ENCODE measurements around the gene FGF6. TPM values are rescaled to one million over a fixed set of nuclear protein-coding genes. Genes with fewer than 3 reads are reported as not detected.

The FGF6 gene
- total and polyA plus RNA-seq, 10 of the 15 experiments (the other 5 are each of a cell fraction or from before 2014, with no cell fraction given): not detected

DNA sequence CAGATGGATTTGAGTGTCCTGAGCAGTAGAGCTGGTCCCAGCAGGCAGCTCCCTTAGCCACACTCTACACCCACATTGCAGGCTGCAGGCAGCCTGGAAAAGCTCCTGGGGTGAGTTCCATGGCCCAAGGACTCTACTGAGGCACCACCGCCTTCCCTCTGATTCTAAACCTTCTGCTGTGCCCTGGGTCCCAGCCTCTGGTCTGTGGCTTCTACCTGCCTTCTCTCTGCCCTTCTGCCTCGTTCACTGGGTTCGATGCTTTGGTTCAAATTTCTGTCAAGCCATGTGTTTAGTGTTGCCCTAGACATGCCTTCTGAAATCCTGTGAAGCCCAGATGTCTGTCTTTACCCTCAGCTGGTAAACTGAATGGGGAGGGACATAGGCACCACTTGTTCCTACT is 1.5 kb upstream of the FGF6 start:
- 23% methylated on average over 3 of the region's 3 CpGs for WGBS (ENCODE audit: insufficient coverage, insufficient replicate concordance, low lambda C conversion rate, missing lambda C conversion rate)
- H3K9ac ChIP-seq (ENCODE audit: control insufficient read depth, insufficient read depth, low read length): no peak overlapping the region
- ChIA-PET POLR2A (no interaction called here), RAD21 (ENCODE audit: unreplicated experiment) (no interaction called here), CTCF (interaction anchor here (1.3 kb wide), 1 partner anchor 51 kb away, joined by 3 read pairs; no protein-coding TSS in a partner anchor), SMC1A (ENCODE audit: uncharacterized antibody, unreplicated experiment) (no interaction called here)
- TF ChIP-seq SIN3A (IDR thresholded peaks at IDR 0.05; ENCODE audit: low read depth, low read length) (no peak), RBBP5 (conservative IDR thresholded peaks at IDR 0.05) (no peak), ZNF217 (IDR thresholded peaks at IDR 0.05) (no peak), CBX3 (IDR thresholded peaks at IDR 0.05; ENCODE audit: borderline replicate concordance, low read depth) (no peak), NFXL1 (IDR thresholded peaks at IDR 0.05; ENCODE audit: borderline replicate concordance) (no peak), NFYB (IDR thresholded peaks at IDR 0.05; ENCODE audit: insufficient read depth, low read depth, low read length) (no peak), TBL1XR1 (IDR thresholded peaks at IDR 0.05; ENCODE audit: low read depth, low read length) (no peak), ASH2L (IDR thresholded peaks at IDR 0.05; ENCODE audit: borderline replicate concordance, low read depth) (no peak), HDAC2 (IDR thresholded peaks at IDR 0.05) (no peak)
- TF ChIP-seq, protein P1, sequence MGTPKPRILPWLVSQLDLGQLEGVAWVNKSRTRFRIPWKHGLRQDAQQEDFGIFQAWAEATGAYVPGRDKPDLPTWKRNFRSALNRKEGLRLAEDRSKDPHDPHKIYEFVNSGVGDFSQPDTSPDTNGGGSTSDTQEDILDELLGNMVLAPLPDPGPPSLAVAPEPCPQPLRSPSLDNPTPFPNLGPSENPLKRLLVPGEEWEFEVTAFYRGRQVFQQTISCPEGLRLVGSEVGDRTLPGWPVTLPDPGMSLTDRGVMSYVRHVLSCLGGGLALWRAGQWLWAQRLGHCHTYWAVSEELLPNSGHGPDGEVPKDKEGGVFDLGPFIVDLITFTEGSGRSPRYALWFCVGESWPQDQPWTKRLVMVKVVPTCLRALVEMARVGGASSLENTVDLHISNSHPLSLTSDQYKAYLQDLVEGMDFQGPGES (IDR thresholded peaks at IDR 0.05): no peak
- TF ChIP-seq, protein P2, sequence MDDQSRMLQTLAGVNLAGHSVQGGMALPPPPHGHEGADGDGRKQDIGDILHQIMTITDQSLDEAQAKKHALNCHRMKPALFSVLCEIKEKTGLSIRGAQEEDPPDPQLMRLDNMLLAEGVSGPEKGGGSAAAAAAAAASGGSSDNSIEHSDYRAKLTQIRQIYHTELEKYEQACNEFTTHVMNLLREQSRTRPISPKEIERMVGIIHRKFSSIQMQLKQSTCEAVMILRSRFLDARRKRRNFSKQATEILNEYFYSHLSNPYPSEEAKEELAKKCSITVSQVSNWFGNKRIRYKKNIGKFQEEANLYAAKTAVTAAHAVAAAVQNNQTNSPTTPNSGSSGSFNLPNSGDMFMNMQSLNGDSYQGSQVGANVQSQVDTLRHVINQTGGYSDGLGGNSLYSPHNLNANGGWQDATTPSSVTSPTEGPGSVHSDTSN (IDR thresholded peaks at IDR 0.05; ENCODE audit: insufficient replicate concordance, low read depth, low read length): no peak
- TF ChIP-seq, protein P3, sequence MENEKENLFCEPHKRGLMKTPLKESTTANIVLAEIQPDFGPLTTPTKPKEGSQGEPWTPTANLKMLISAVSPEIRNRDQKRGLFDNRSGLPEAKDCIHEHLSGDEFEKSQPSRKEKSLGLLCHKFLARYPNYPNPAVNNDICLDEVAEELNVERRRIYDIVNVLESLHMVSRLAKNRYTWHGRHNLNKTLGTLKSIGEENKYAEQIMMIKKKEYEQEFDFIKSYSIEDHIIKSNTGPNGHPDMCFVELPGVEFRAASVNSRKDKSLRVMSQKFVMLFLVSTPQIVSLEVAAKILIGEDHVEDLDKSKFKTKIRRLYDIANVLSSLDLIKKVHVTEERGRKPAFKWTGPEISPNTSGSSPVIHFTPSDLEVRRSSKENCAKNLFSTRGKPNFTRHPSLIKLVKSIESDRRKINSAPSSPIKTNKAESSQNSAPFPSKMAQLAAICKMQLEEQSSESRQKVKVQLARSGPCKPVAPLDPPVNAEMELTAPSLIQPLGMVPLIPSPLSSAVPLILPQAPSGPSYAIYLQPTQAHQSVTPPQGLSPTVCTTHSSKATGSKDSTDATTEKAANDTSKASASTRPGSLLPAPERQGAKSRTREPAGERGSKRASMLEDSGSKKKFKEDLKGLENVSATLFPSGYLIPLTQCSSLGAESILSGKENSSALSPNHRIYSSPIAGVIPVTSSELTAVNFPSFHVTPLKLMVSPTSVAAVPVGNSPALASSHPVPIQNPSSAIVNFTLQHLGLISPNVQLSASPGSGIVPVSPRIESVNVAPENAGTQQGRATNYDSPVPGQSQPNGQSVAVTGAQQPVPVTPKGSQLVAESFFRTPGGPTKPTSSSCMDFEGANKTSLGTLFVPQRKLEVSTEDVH (IDR thresholded peaks at IDR 0.05; ENCODE audit: low read depth, partially characterized antibody): no peak
- no peaks in the 10 kb centered on the region for H3K4me1 ChIP-seq (ENCODE audit: control insufficient read depth, insufficient read depth, low read length)
- H3K9me3 ChIP-seq (replicated peaks; ENCODE audit: control insufficient read depth, insufficient read depth, low read length): no peaks in the 10 kb centered on the region; the same call in 2 of the 3 replicates
- in situ Hi-C loops (cut with MboI) (no loop called here), intact Hi-C loops (cut with micrococcal nuclease; ENCODE audit: unreplicated experiment) (no loop called here)
- DNase-seq (ENCODE audit: low read depth, low spot score) (no peak), FAIRE-seq (no peak), ATAC-seq (no peak)
- peaks cover 0 to 2% of the 10 kb centered on the region in 2 experiments; a peak in 2 of 4 replicates for H3K27me3 ChIP-seq (replicated peaks in 1 of 2; ENCODE audit: control insufficient read depth in 2 of 2, insufficient read depth in 2 of 2, low read length in 1 of 2)
- no peak overlapping the region for H3K27ac ChIP-seq (ENCODE audit: control insufficient read depth, insufficient read depth)
- H3K4me3 ChIP-seq: no peak overlapping the region
- H3K4me2 ChIP-seq (ENCODE audit: control insufficient read depth, insufficient read depth): no peak overlapping the region
- no peak overlapping the region for H2AFZ ChIP-seq (ENCODE audit: control insufficient read depth, low read depth, low read length)
- H4K20me1 ChIP-seq (ENCODE audit: control insufficient read depth, insufficient read depth): no peaks in the 10 kb centered on the region
- BruUV-seq (replicated peaks): no TSS peak
- no peaks in the 10 kb centered on the region for H3K79me2 ChIP-seq (ENCODE audit: control insufficient read depth, insufficient read depth, low read length)
- no peaks in the 10 kb centered on the region for H3K36me3 ChIP-seq (ENCODE audit: control insufficient read depth in 2 of 2, insufficient read depth in 2 of 2, low read length in 1 of 2)

Measured in GM12878 (cell line).